AG10803 (cell line): ENCODE results near the gene POU2F1.

Experiments
- DNase-seq: peaks from one replicate; pipeline ENCODE4 v3.0.0; 2010; ENCODE audit warnings: low read depth
- H3K4me3 ChIP-seq: 2 replicates; pipeline ENCODE4 v1.5.1; 2011; ENCODE audit warnings: mild to moderate bottlenecking, low read length, control low read depth
- CTCF ChIP-seq: conservative IDR thresholded peaks from 2 replicates; pipeline ENCODE4 v1.5.1; 2011; ENCODE audit warnings: mild to moderate bottlenecking, low read length, control low read depth, inconsistent platforms

Gene POU2F1

GRCh38 chr1:167262836-167263235 lies 42.1 kb downstream of the POU2F1 start:
- H3K4me3 ChIP-seq, result no peak overlapping the region
- no peak for TF ChIP-seq CTCF
- DNase-seq, result no peak

GRCh38 chr1:167263344-167263743 lies 42.7 kb downstream of the POU2F1 start:
- DNase-seq, result no peak
- no peak for TF ChIP-seq CTCF

GRCh38 chr1:167263819-167264464 lies 43.3 kb downstream of the POU2F1 start:
- no peak for DNase-seq
- no peak overlapping the region for H3K4me3 ChIP-seq
- TF ChIP-seq CTCF, result no peak

More at GRCh38 chr1:167263344-167263743, 42.7 kb downstream of the POU2F1 start:
- H3K4me3 ChIP-seq, result no peak overlapping the region

- no peak for TF ChIP-seq CTCF
- no peak overlapping the region for H3K4me3 ChIP-seq
- no peak for DNase-seq
These were observed 46.3 kb downstream of the POU2F1 start for GRCh38 chr1:167266965-167267364.

- no peak for DNase-seq
- no peak overlapping the region for H3K4me3 ChIP-seq
- no peak for TF ChIP-seq CTCF
These were observed 47.7 kb downstream of the POU2F1 start for GRCh38 chr1:167268347-167268787.

- no peak overlapping the region for H3K4me3 ChIP-seq
- no peak for DNase-seq
- no peak for TF ChIP-seq CTCF
These were observed 49.8 kb downstream of the POU2F1 start for GRCh38 chr1:167270349-167271092.

GRCh38 chr1:167272369-167272957 lies 51.8 kb downstream of the POU2F1 start:
- no peak for TF ChIP-seq CTCF
- no peak for DNase-seq
- no peak overlapping the region for H3K4me3 ChIP-seq
